ENCODE results near the gene CEP72.

GRCh38 chr5:626850-627249, 14.7 kb downstream of the CEP72 start:
- TF ChIP-seq CTCF (IDR thresholded peaks at IDR 0.05; ENCODE audit: borderline replicate concordance, extremely low read depth, low read length, poor library complexity, severe bottlenecking) (no peak), EZH2 (IDR thresholded peaks at IDR 0.05; ENCODE audit: borderline replicate concordance, low read depth, low read length, severe bottlenecking) (no peak)
